ENCODE data around the gene SAP30BP. TPM values are rescaled to one million over a fixed set of nuclear protein-coding genes. Genes with fewer than 3 reads are reported as not detected.

SAP30BP gene
- 162 TPM for polyA plus RNA-seq (2012; ENCODE audit: insufficient read depth, insufficient read length, low read depth)

- Histone ChIP-seq H3K36me3 (peaks cover 23% of the 10 kb centered on the region), H3K4me3 (ENCODE audit: low read depth, low read length) (peak within 1 kb of the TSS; percentile 91), H3K4me1 (no peaks in the 10 kb centered on the region; the same call in 1 of the 2 replicates), H3K27me3 (no peaks in the 10 kb centered on the region), H3K9me3 (no peaks in the 10 kb centered on the region)
- peak; percentile 99 for DNase-seq
- no peak for TF ChIP-seq CTCF (IDR thresholded peaks at IDR 0.05; ENCODE audit: low read depth, low read length)
Measured at GRCh38 chr17:75666959-75667790, at the start of gene SAP30BP, which contains the start of gene RECQL5. TSS of gene SAP30BP (plus strand) at chr17:75667338. CDS start at chr17:75667373, 35 bp downstream. TSS of gene RECQL5 (minus strand) at chr17:75667154. CDS start at chr17:75666557, 597 bp downstream.

- DNase-seq: no peak
- Histone ChIP-seq H3K4me3 (ENCODE audit: low read depth, low read length) (no peak overlapping the region), H3K27me3 (no peaks in the 10 kb centered on the region), H3K9me3 (no peaks in the 10 kb centered on the region), H3K36me3 (no peaks in the 10 kb centered on the region), H3K4me1 (no peaks in the 10 kb centered on the region)
- TF ChIP-seq CTCF (IDR thresholded peaks at IDR 0.05; ENCODE audit: low read depth, low read length): no peak
Measured at GRCh38 chr17:75617675-75618074, 49.5 kb upstream of the SAP30BP start.

GRCh38 chr17:75619506-75620431 lies 47.4 kb upstream of the SAP30BP start:
- H3K4me1 ChIP-seq: no peaks in the 10 kb centered on the region
- DNase-seq: peak; percentile 90
- no peaks in the 10 kb centered on the region for H3K36me3 ChIP-seq
- H3K27me3 ChIP-seq: no peaks in the 10 kb centered on the region
- H3K4me3 ChIP-seq (ENCODE audit: low read depth, low read length): no peak overlapping the region
- no peaks in the 10 kb centered on the region for H3K9me3 ChIP-seq
- TF ChIP-seq CTCF (IDR thresholded peaks at IDR 0.05; ENCODE audit: low read depth, low read length): peak; percentile 69

GRCh38 chr17:75621489-75621888 lies 45.6 kb upstream of the SAP30BP start:
- Histone ChIP-seq H3K27me3 (no peaks in the 10 kb centered on the region), H3K36me3 (no peaks in the 10 kb centered on the region), H3K4me1 (peaks cover 5% of the 10 kb centered on the region), H3K9me3 (no peaks in the 10 kb centered on the region), H3K4me3 (ENCODE audit: low read depth, low read length) (no peak overlapping the region)
- no peak for TF ChIP-seq CTCF (IDR thresholded peaks at IDR 0.05; ENCODE audit: low read depth, low read length)
- DNase-seq: no peak

- Histone ChIP-seq H3K4me3 (ENCODE audit: low read depth, low read length) (no peak overlapping the region), H3K27me3 (no peaks in the 10 kb centered on the region), H3K9me3 (no peaks in the 10 kb centered on the region), H3K4me1 (peaks cover 9% of the 10 kb centered on the region), H3K36me3 (no peaks in the 10 kb centered on the region)
- TF ChIP-seq CTCF (IDR thresholded peaks at IDR 0.05; ENCODE audit: low read depth, low read length): no peak
- DNase-seq: no peak
Measured at GRCh38 chr17:75622076-75622475, 45.1 kb upstream of the SAP30BP start.

Measured in BE2C (cell line).